ENCODE results near the gene NCBP2.

Gene NCBP2

GRCh38 chr3:196938576-196938975 is 3.8 kb downstream of the NCBP2 start:
- DNase-seq, result no peak

- no peak for DNase-seq
Measured at GRCh38 chr3:196938124-196938523, 4.2 kb downstream of the NCBP2 start.

- DNase-seq, result no peak
Measured at GRCh38 chr3:196936288-196936687, 6.0 kb downstream of the NCBP2 start.

GRCh38 chr3:196932600-196932999 is 9.7 kb downstream of the NCBP2 start:
- peak; percentile 31 to 49 (median 47) for DNase-seq

GRCh38 chr3:196931828-196932587 is 10.3 kb downstream of the NCBP2 start:
- DNase-seq, result no peak

GRCh38 chr3:196931157-196931556 is 11.2 kb downstream of the NCBP2 start:
- DNase-seq, result no peak

GRCh38 chr3:196927571-196928453 is 14.5 kb downstream of the NCBP2 start:
- peak; percentile 61 to 85 (median 66) for DNase-seq

GRCh38 chr3:196920733-196921132 is 21.6 kb downstream of the NCBP2 start:
- DNase-seq, result peak; percentile 49 to 58 (median 57)

GRCh38 chr3:196918968-196919367 is 23.4 kb downstream of the NCBP2 start:
- DNase-seq, result no peak

- DNase-seq, result no peak
Measured at GRCh38 chr3:196916995-196917394, 25.3 kb downstream of the NCBP2 start.

GRCh38 chr3:196916221-196916620 is 26.1 kb downstream of the NCBP2 start:
- peak; percentile 22 to 34 (median 22) for DNase-seq

GRCh38 chr3:196915375-196915774 is 27.0 kb downstream of the NCBP2 start:
- DNase-seq, result no peak

GRCh38 chr3:196914866-196915265 is 27.5 kb downstream of the NCBP2 start:
- no peak for DNase-seq

- no peak for DNase-seq
Measured at GRCh38 chr3:196903740-196904139, 38.6 kb downstream of the NCBP2 start.

- no peak for DNase-seq
Measured at GRCh38 chr3:196902296-196902695, 40.0 kb downstream of the NCBP2 start.

GRCh38 chr3:196901768-196902167 is 40.6 kb downstream of the NCBP2 start:
- no peak for DNase-seq

GRCh38 chr3:196896229-196896628 is 46.1 kb downstream of the NCBP2 start:
- no peak for DNase-seq

GRCh38 chr3:196894557-196895295 is 47.6 kb downstream of the NCBP2 start:
- no peak for DNase-seq

- DNase-seq, result no peak
Measured at GRCh38 chr3:196889844-196890708, 52.3 kb downstream of the NCBP2 start.

GRCh38 chr3:196886144-196886543 is 56.2 kb downstream of the NCBP2 start:
- DNase-seq, result peak; percentile 47 to 72 (median 58)

Data from suppressor macrophage treated with lipopolysaccharide for 1 hour (primary cell).